ENCODE data around the gene GBP3.
"Not testable (repeated sequence)": the region's sequence is repeated elsewhere in the genome, so short reads cannot be mapped to it uniquely, and the experiment has no call there.

Gene GBP3

GRCh38 chr1:89022167-89022959 is at the start of gene GBP3:
Gene GBP3 (minus strand): TSS chr1:89022866. CDS start chr1:89020721, 2,145 bp downstream.
- no peak for DNase-seq

GRCh38 chr1:89070509-89070908 is 47.8 kb upstream of the GBP3 start:
- no peak for DNase-seq

DNA sequence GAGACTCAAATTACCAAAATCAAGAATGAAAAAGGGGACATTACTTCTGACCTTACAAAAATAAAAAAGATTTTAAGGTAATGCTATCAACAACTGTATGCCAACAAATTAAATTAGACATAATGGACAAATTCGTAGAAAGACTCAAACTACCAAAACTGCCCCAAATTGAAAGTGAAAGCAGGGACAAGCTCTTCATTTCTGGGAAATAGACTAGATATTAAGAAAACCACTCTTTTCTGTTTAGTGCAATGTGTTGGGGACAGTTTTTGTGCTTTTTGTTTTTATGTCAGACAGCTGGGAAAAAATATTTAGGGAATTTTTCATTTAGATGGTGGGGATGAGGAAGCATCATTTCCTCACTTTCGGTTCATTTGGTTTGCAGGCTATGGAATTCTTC is 47.3 kb upstream of the GBP3 start:
- no peak for DNase-seq

- no peak for DNase-seq
These were observed 45.6 kb upstream of the GBP3 start for GRCh38 chr1:89068291-89068690.

GRCh38 chr1:89065079-89065868 is 42.6 kb upstream of the GBP3 start, which contains the start of gene GBP1:
Gene GBP1 (minus strand): TSS chr1:89065208. CDS start chr1:89063234, 1,974 bp downstream.
- peak in 1 of 2 experiments; percentile 38 for DNase-seq

DNA sequence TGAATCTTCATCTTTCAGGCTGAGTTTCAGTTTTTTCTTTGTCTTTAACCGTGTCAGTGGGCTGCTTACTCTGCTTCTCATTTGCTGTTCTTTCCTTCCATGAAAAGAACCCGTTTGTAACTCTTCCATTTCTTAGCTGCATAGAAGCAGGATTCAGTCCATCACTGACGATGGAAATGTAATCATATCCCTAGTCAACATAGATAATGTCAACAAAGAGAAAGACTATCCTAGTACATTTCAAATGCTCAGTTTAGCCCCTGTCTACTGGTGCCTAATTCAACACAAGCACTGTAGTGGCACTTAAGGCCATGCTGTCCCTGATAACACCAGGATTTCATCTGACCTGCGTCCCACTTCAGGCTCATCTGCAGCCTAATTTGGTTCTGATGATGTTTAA is 42.0 kb upstream of the GBP3 start:
- peak in 1 of 2 experiments; percentile 7 for DNase-seq

DNA sequence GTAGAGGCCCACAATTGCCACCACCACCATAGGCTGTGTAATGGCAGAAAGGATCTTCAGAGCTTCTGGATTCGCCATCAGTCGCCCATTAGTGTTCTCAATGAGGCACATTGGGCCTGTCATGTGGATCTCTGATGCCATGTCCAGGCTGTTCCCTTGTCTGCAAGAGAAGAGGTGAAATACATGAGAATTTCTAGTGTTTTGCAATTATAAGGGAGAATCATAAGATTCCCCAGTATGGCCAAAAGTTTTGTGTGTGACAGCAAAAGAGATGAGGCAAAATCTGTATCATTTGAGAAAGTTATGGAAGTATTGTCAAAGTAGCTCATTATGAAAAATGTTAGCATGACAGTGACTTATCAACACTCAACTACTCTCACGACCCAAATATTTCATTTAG is 40.4 kb upstream of the GBP3 start:
- DNase-seq: no peak

- no peak for DNase-seq
These were observed 37.4 kb upstream of the GBP3 start for GRCh38 chr1:89060091-89060490.

DNA sequence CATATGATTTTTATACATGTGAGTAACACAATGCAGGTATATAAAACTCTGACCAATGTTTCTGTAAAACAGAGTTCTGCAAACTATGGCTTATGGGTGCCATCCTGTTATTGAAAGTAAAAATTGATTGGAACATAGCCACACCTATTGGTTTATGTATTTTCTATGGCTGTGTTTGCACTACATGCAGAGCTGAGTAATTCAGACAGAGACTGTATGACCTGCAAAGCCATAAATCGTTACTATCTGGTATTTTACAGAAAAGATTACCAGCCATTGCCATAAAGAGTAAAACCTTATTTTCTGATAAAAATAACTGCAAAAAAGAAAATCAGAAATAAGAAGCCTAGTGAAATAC is 29.3 kb upstream of the GBP3 start:
- no peak for DNase-seq

DNA sequence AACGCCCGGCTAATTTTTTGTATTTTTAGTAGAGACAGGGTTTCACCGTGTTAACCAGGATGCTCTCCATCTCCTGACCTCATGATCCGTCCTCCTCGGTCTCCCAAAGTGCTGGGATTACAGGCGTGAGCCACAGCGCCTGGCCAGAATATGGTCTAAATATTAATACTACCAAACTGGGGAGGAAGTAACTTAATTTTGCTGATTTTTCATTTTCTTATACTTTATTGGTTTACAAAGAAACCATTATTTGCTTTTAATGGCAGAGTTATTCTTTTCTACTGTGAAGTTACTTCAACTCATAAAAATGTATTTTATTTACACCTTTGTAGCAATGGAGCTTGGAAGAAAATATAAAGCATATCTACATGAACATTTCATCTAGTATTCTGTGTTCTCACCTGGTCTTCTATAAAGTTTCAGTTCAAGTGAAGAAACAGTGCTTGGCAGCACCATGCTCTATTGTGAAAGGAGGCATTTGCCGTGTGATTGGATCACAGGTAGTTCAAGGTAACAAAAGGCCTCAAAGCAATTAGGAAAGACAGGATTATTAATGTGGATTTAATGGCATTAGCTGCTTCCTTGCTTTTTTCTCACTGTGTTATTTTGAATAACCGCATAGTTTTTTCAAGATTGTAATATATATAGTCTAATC is 28.8 kb upstream of the GBP3 start:
- no peak for DNase-seq

DNA sequence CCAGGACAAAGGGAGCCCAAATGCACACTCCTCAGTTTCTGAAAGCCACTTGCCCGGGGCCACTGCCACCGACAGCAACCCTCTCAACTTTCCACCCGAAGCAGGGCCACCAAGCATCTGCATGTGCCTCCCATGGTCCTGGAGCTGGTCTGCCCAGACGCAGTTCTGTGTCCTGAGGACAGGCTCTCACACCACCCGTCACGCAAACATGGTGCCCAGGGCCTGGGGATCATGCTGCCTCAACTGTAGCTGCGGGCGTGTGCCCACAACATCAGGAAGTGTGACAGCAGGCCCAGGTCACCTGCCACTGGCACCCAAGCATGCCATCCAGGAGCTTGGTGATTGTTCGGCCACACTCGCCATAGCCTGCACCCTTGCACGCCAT is 28.0 kb upstream of the GBP3 start:
- DNase-seq: no peak

DNA sequence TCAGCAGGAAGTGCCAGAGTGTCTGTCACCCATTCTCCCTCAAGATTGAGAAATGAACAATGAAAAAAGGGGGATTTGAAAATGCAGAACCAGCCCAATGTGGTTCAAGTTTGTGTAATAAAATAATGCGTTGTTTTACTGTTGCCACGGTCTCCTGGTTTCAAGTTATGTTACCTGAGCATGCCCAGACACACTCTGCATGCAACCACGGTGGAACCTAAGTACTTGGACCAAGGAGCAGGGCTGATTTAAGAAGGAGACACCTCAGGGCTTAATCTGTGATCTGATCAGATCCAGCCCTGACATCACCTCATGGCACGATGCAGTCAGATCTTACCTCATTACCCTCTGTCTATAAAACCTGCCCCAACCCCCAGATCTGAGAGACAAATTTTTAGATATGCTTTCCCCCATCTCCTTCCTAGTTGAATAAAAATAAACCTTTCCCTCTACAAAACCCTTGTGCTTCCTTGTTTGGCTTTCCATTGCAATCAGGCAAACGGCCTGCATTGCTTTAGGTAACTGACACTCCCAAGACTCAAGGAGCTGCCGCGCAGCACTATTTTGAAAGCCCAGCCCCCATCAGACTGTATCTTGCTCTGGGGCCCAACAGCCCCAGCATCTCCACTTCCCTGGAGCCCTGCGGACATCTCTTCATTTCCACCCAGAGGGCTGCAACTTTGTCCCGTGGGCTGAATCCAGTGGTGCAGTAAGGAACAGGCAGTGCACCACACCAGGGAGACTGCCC is 27.4 kb upstream of the GBP3 start:
- DNase-seq: not testable (repeated sequence)

- DNase-seq: not testable (repeated sequence)
These were observed 26.5 kb upstream of the GBP3 start for GRCh38 chr1:89049187-89049586.

GRCh38 chr1:89047734-89048133 is 25.1 kb upstream of the GBP3 start:
- DNase-seq: no peak

- DNase-seq: not testable (repeated sequence)
These were observed 23.9 kb upstream of the GBP3 start for GRCh38 chr1:89046318-89047183.

DNA sequence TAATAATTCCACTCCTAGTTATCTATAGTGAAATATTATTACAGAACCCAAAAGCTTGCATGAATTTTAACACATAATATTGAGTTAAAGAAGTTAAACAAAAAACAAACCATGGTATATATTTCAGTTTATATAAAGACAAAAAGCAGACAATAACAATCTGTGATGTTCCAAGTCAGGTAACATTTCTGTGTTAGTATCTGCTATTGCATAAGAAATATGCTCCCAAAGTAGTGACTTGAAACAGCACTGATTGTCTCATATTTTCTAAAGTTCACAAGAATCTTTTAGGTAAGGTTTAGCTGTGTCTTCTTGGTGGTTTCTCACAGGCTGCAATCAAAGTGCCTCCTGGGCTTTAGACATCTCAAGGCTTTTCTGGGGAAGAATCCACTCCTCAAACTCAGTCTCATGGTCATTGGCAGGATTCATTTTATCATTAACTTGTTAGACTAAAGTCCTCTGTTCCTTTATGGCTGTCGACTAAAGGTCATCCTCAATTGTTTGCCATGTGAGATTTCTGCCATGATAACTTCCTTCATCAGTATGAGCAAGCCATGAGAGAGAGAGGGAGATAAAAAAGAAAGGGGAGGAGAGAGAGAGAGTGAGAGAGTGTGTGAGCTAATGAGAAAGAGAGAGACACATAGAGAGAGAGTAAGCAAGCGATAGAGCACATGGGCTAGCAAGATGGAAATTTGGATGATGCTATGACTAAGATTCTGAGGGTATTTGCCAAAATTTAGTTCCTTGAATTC is 22.5 kb upstream of the GBP3 start:
- DNase-seq: no peak

- DNase-seq: no peak
These were observed 21.3 kb upstream of the GBP3 start for GRCh38 chr1:89043940-89044339.

DNA sequence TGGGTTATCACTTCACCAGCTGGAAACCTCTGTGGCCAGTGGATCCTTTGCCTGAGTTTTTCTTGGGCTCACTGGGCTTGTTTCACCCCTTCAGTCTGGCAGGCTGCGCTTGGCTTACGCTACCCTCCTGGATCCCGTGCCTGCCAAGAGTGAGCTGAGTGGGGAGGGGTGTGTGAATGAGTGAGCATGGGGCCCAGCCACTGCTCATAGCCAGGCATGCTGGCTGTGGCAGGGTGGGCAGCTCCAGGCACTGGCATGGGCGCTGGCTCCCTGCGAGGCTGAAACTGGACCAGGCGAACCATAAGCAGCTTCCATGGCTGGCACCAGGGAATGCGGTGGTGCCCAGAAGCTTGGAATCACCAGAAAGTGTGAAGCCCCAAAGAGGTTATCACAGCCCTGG is 19.8 kb upstream of the GBP3 start:
- DNase-seq: no peak

GRCh38 chr1:89041721-89042120 is 19.1 kb upstream of the GBP3 start:
- no peak for DNase-seq

- DNase-seq: no peak
These were observed 18.5 kb upstream of the GBP3 start for GRCh38 chr1:89041119-89041641.

GRCh38 chr1:89040315-89040626 is 17.6 kb upstream of the GBP3 start:
- DNase-seq: no peak
